GM18951 (cell line): ENCODE data around the gene UPF1.
"Not testable (repeated sequence)": the region's sequence is repeated elsewhere in the genome, so short reads cannot be mapped to it uniquely, and the experiment has no call there.

Source experiments
- POLR2A ChIP-seq: IDR thresholded peaks from 4 replicates; pipeline ENCODE4 v1.6.1; 2011; ENCODE audit warnings: mild to moderate bottlenecking; ENCODE audit not compliant: insufficient read length, insufficient read depth; ENCODE audit errors: extremely low read depth
- in situ Hi-C: fragments of 300-500 bp; cut with MboI; formaldehyde crosslinking; loops from one replicate; pipeline ENCODE4 v1.12.0; 2022; ENCODE audit warnings: low sequenced_read_pairs, mixed read lengths, inconsistent platforms; ENCODE audit not compliant: unreplicated experiment

The UPF1 gene

GRCh38 chr19:18901491-18901890 lies 69.7 kb downstream of the UPF1 start:
- in situ Hi-C loops, result no loop called here
- no peak for TF ChIP-seq POLR2A

DNA sequence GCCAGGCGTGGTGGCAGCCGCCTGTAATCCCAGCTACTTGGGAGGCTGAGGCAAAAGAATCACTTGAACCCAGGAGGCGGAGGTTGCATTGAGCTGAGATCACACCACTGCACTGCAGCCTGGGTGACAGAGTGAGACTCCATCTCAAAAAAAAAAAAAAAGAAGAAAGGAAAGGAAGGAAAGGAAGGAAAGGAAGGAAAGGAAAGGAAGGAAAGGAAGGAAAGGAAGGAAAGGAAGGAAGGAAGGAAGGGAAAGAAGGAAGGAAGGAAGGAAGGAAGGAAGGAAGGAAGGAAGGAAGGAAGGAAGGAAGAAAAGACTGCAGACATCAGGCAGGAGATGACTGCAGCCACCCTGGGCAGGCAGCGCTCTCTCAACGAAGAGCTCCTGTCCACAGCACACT lies 70.8 kb downstream of the UPF1 start:
- in situ Hi-C loops, result not testable (repeated sequence)

- in situ Hi-C loops, result no loop called here
Observed at GRCh38 chr19:18903156-18904037, 71.6 kb downstream of the UPF1 start.

DNA sequence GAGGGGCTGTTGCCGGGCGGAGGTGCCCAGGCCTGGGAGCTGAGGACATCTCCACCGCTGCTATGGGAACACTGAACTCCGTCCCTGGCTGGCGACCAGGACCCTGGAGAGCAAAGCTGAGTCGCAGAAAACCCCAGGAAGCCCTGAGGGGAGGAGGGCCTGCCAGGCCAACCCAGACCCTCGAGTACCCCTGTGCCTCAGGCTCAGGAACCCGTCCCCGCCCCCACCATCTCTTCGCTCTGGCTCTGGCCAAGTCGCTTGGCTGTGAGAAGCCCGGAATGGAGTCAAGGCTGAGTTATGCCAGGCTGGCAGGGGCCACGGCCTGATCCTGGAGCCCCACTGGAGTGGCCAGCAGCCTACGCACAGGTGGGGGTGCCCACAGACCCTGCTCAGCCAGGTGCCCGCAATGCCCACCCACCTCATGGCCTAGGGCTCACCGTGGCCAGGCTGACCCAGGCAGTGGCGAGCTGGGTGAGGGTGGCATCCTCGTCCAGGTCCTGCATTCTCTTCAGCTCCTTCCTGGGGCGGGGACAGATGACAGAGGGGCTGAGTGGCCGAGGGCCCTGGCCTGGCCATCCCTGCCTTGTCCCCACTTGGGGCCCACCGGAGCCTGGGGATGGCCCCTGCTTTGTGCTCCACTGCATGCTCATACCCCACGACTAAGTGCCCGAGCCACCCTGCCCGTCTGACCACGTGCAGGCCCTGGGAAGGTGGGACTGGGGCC lies 72.7 kb downstream of the UPF1 start:
- in situ Hi-C loops, result no loop called here

More at GRCh38 chr19:18903156-18904037, 71.6 kb downstream of the UPF1 start:
- TF ChIP-seq POLR2A, result no peak

GRCh38 chr19:18905058-18905456 lies 73.3 kb downstream of the UPF1 start:
- TF ChIP-seq POLR2A, result no peak
- in situ Hi-C loops, result no loop called here

More for the DNA sequence above, 72.7 kb downstream of the UPF1 start:
- no peak for TF ChIP-seq POLR2A

DNA sequence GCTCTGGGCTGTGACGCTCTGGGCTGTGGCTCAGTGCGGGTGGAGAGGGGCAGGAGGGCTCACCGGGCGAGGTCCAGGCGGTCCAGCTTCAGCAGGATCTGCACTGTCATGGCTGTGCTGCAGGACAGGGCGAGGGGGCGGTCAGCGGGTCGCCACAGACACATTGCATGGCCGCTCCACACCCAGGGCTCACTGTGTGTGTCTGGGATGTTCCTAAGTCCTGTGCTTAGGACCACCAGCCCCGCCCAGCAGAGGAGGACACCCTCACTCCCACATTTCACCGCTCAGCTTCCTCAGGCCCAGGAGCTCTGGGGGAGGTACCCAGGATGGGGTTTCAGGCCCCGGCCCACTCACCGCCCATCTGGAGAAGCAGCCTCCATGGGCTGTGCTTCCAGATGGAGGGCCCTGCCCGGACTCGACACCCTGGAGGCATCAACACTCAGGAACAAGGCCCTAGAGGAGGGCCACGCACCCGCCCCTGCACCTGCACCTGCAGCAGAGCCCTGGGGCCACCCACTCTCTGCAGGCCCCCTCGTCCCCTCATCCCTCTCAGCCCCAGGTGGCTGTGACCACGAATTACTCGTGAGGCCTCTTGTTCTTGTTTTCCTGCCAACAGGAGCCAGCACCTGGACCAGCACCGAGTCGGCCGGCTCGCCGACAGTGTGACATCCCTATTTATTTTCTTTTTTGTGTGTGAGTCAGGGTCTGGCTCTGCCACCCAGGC lies 73.9 kb downstream of the UPF1 start:
- in situ Hi-C loops, result no loop called here
- no peak for TF ChIP-seq POLR2A

- in situ Hi-C loops, result no loop called here
- no peak for TF ChIP-seq POLR2A
Observed at GRCh38 chr19:18906605-18907519, 75.1 kb downstream of the UPF1 start.

- in situ Hi-C loops, result no loop called here
- TF ChIP-seq POLR2A, result no peak
Observed at GRCh38 chr19:18908917-18909619, 77.3 kb downstream of the UPF1 start.

- in situ Hi-C loops, result no loop called here
- TF ChIP-seq POLR2A, result no peak
Observed at GRCh38 chr19:18910010-18910409, 78.3 kb downstream of the UPF1 start.

DNA sequence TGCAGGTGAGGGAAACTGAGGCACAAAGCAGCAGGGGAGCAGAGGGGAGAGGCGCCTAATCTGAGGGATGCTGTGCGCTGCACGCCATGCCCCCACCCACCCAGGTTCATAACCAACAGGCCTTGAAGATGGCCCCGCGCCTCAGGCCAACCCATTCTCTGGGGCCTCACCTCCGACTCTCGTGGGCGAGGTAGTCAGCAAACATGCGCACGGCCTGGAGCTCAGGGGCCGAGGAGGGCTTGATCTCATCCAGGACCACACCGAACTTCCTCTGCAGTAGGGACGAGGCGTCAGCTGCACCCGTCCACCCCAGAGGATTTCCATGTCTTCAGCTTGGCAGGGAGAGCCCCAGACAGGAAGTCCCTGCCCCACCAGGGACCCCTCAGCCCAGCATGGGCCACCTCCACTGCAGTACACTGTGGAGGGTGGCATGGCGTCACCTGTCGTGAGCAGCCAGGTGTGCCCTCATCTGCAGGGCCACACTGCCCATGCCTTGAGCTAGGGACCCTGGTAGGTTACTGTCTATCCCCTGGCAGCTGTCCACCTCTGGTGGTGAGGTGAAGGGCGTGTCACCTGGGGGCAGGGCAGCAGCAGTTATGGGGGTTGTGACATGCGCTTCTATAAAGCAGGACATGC lies 79.2 kb downstream of the UPF1 start:
- TF ChIP-seq POLR2A, result no peak
- in situ Hi-C loops, result no loop called here

DNA sequence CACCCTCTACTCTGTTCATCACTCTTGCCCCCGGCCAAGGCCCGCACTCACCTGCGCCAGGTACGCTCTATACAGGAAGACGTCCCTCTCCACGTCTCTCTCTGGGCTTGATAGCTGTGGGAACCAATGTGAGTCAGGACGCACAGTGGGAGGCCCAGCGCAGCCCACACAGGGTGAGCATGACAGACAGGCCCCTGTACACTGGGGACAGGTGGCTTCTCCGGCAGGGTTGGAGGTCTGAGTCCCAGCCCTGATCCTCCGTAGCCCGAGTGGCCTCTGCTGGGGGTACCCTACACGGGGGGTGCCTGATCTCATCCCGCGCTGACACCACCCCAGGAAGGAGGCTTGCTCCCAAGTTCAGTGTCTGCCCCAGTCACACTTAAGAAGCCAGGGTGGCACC lies 81.2 kb downstream of the UPF1 start:
- TF ChIP-seq POLR2A, result no peak
- in situ Hi-C loops, result no loop called here
